T-helper 1 cell treated with Interleukin-12 subunit alpha and Interleukin-12 subunit beta and Interleukin-4 antibody, amounts not matched to agents 30 ng/mL and 1 ng/mL, for 36 hours (primary cell): ENCODE measurements around the gene PDIA3. TPM values are rescaled to one million over a fixed set of nuclear protein-coding genes. Genes with fewer than 3 reads are reported as not detected.
"Not testable (repeated sequence)": the region's sequence is repeated elsewhere in the genome, so short reads cannot be mapped to it uniquely, and the experiment has no call there.

Experiments
- intact Hi-C: fragments of 100-400 bp; cut with micrococcal nuclease; formaldehyde crosslinking; loops from one replicate; pipeline ENCODE4 v1.15.1; 2024
- total RNA-seq: library from RNA; stranded (reverse); gene quantifications from 2 replicates; pipeline ENCODE4 v1.2.3, GENCODE V29; 2022

PDIA3 gene
- total RNA-seq, 1 donor from 2014 or later, result 411 TPM

DNA sequence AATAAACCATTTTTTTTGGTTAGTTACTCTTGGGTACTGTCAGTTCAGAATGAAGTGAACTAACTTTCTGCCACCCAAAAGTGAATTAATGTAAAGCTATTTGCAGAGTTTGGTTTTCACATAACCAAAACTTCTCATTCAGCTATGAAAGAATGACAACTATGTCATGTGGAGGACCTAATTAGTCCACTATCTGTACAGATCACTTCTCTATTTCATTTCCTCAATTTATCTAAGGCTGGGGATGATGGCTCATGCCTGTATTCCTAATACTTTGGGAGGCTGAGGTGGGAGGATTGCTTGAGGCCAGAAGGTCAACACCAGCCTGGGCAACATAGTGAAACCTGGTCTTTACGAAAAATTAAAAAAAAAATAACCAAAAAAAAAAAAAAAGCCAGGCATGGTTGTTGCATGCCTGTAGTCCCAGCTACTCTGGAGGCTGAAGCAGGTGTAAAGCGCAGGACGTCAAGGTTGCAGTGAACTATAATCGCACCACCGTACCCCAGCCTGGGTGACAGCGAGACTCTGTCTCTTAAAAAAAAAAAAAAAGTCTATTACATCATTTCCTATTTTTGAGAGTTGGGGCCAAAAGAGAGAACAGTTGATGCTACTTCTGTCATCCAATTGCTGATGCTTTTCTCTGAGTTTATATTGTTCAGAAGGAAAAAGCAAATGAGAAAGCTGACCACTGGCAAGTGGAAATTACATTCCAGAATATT, 62.9 kb downstream of the PDIA3 start:
- intact Hi-C loops, result no loop called here

DNA sequence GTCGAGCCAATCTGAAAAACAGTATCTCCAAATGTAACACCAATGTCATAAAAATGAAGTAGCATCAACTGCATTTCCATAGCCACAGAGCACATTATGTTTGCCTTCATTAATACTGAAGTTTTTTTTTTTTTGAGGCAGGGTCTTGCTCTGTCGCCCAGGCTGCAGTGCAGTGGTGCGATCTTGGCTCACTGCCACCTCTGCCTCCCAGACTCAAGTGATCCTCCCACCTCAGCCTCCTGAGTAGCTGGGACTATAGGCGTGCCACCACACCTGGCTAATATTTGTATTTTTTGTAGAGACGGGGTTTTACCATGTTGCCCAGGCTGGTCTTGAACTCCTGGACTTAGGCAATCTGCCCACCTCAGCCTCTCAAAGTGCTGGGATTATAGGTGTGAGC, 68.8 kb downstream of the PDIA3 start:
- intact Hi-C loops, result not testable (repeated sequence)

DNA sequence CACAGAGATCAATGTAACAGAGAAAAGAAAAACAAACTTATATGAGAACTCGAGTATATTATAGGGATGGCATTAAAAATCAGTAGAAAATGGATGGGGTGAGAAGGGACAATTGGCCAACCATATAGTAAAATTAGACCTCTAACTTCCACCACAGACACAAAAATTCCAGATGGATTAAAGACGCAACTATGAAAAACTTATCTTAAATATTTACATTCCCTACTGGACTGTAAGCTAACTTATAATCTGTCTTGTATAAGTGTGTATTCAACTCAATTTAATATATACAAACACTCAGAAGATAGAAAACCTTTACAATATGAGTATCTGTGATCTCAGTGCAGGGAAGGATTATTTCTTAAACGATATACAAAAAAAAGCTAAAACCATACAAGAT, 75.3 kb downstream of the PDIA3 start:
- intact Hi-C loops, result loop anchor here (10.0 kb wide), 5 partner anchors 307 to 1547 kb away; partner anchors contain the start of genes CCNDBP1, EIF3J, GANC and MAP1A

Other genes starting within 250 kb of the PDIA3 start
- 14.6 and 15.0 TPM in 2 replicates for gene MAP1A, start 228.8 kb upstream of the PDIA3 start, total RNA-seq
- 45.8 and 50.2 TPM in 2 replicates for gene PPIP5K1, start 156.2 kb upstream of the PDIA3 start, total RNA-seq
- 0.20 and 0.32 TPM in 2 replicates for gene CKMT1B, start 152.4 kb upstream of the PDIA3 start, total RNA-seq
- 0.44 and 0.46 TPM in 2 replicates for gene STRC, start 127.6 kb upstream of the PDIA3 start, total RNA-seq
- 7.6 and 9.8 TPM in 2 replicates for gene CATSPER2, start 97.6 kb upstream of the PDIA3 start, total RNA-seq
- gene CKMT1A, start 52.6 kb upstream of the PDIA3 start, total RNA-seq, result not detected in 2 replicates
- gene ELL3, start 30.5 kb downstream of the PDIA3 start, total RNA-seq, result 0.34 and 1.6 TPM in 2 replicates
- 681 and 682 TPM in 2 replicates for gene SERF2, start 45.9 kb downstream of the PDIA3 start, total RNA-seq
- gene SERINC4, start 53.8 kb downstream of the PDIA3 start, total RNA-seq, result 0.17 and 0.41 TPM in 2 replicates
- gene HYPK, start 54.2 kb downstream of the PDIA3 start, total RNA-seq, result 15.4 and 19.4 TPM in 2 replicates
- gene MFAP1, start 78.3 kb downstream of the PDIA3 start, total RNA-seq, result 36.5 and 37.3 TPM in 2 replicates
- 61.4 and 62.9 TPM in 2 replicates for gene WDR76, start 80.6 kb downstream of the PDIA3 start, total RNA-seq